MG63 (cell line): ENCODE measurements around the gene KRT9. TPM values are rescaled to one million over a fixed set of nuclear protein-coding genes. Genes with fewer than 3 reads are reported as not detected.
"Not testable (repeated sequence)": the region's sequence is repeated elsewhere in the genome, so short reads cannot be mapped to it uniquely, and the experiment has no call there.

Experiments
- DNase-seq: peaks from one replicate; pipeline ENCODE4 v3.0.0-alpha.2; 2020
- H3K27me3 ChIP-seq: fragments of 250-450 bp; sonication (Bioruptor Pico); 2 replicates; pipeline ENCODE4 v1.5.1; 2020; ENCODE audit warnings: mild to moderate bottlenecking, moderate library complexity
- H3K36me3 ChIP-seq: fragments of 250-450 bp; sonication (Bioruptor Pico); 2 replicates; pipeline ENCODE4 v1.5.1; 2020; ENCODE audit warnings: mild to moderate bottlenecking, moderate library complexity
- H3K4me3 ChIP-seq: fragments of 250-450 bp; sonication (Bioruptor Pico); 2 replicates; pipeline ENCODE4 v1.5.1; 2020; ENCODE audit warnings: mild to moderate bottlenecking, moderate library complexity
- H3K9me3 ChIP-seq: fragments of 250-450 bp; sonication (Bioruptor Pico); 2 replicates; pipeline ENCODE4 v1.5.1; 2020; ENCODE audit warnings: mild to moderate bottlenecking, moderate library complexity
- total RNA-seq: library from RNA; depleted of rRNA; stranded (reverse); fragments of >200 nt; shearing (Covaris generic); gene quantifications from 2 replicates; pipeline ENCODE4 v1.2.3, GENCODE V29; 2014; ENCODE audit warnings: low replicate concordance

KRT9 gene
- total RNA-seq, 1 experiment from 2014 or later, result not detected

- no peak overlapping the region for H3K4me3 ChIP-seq
- no peaks in the 10 kb centered on the region for H3K9me3 ChIP-seq
- no peaks in the 10 kb centered on the region for H3K27me3 ChIP-seq
- no peaks in the 10 kb centered on the region for H3K36me3 ChIP-seq
- DNase-seq, result no peak
Observed at GRCh38 chr17:41556306-41556705, 15.6 kb downstream of the KRT9 start.

GRCh38 chr17:41555105-41555887, 16.6 kb downstream of the KRT9 start:
- no peak for DNase-seq
- Histone ChIP-seq H3K9me3 (no peaks in the 10 kb centered on the region), H3K4me3 (no peak overlapping the region), H3K27me3 (no peaks in the 10 kb centered on the region), H3K36me3 (no peaks in the 10 kb centered on the region)

- Histone ChIP-seq H3K4me3 (no peak overlapping the region), H3K27me3 (no peaks in the 10 kb centered on the region), H3K36me3 (no peaks in the 10 kb centered on the region), H3K9me3 (no peaks in the 10 kb centered on the region)
- no peak for DNase-seq
Observed at GRCh38 chr17:41553987-41554680, 17.7 kb downstream of the KRT9 start.

- Histone ChIP-seq H3K36me3 (no peaks in the 10 kb centered on the region), H3K4me3 (no peak overlapping the region), H3K9me3 (no peaks in the 10 kb centered on the region), H3K27me3 (no peaks in the 10 kb centered on the region)
- peak; percentile 34 for DNase-seq
Observed at GRCh38 chr17:41553176-41553575, 18.7 kb downstream of the KRT9 start.

- no peak for DNase-seq
- Histone ChIP-seq H3K4me3 (no peak overlapping the region), H3K36me3 (no peaks in the 10 kb centered on the region), H3K27me3 (no peaks in the 10 kb centered on the region), H3K9me3 (no peaks in the 10 kb centered on the region)
Observed at GRCh38 chr17:41552455-41552854, 19.4 kb downstream of the KRT9 start.

GRCh38 chr17:41551365-41551764, 20.5 kb downstream of the KRT9 start:
- H3K27me3 ChIP-seq, result no peaks in the 10 kb centered on the region
- no peak overlapping the region for H3K4me3 ChIP-seq
- no peak for DNase-seq
- no peaks in the 10 kb centered on the region for H3K36me3 ChIP-seq
- 0 out of 2 replicates have a peak, but pooled peaks cover 2% of the 10 kb centered on the region for H3K9me3 ChIP-seq

GRCh38 chr17:41549596-41550039, 22.2 kb downstream of the KRT9 start:
- no peak for DNase-seq
- 0 out of 2 replicates have a peak, but pooled peaks cover 2% of the 10 kb centered on the region for H3K9me3 ChIP-seq
- no peak overlapping the region for H3K4me3 ChIP-seq
- no peaks in the 10 kb centered on the region for H3K36me3 ChIP-seq
- H3K27me3 ChIP-seq, result no peaks in the 10 kb centered on the region

GRCh38 chr17:41548844-41549595, 22.8 kb downstream of the KRT9 start:
- no peaks in the 10 kb centered on the region for H3K27me3 ChIP-seq
- no peak overlapping the region for H3K4me3 ChIP-seq
- H3K9me3 ChIP-seq, result 0 out of 2 replicates have a peak, but pooled peaks cover 2% of the 10 kb centered on the region
- peak; percentile 95 for DNase-seq
- H3K36me3 ChIP-seq, result no peaks in the 10 kb centered on the region

- Histone ChIP-seq H3K27me3 (no peaks in the 10 kb centered on the region), H3K9me3 (0 out of 2 replicates have a peak, but pooled peaks cover 2% of the 10 kb centered on the region), H3K4me3 (no peak overlapping the region), H3K36me3 (no peaks in the 10 kb centered on the region)
- DNase-seq, result peak; percentile 100
Observed at GRCh38 chr17:41547921-41548843, 23.7 kb downstream of the KRT9 start.

- no peaks in the 10 kb centered on the region for H3K27me3 ChIP-seq
- peak; percentile 74 for DNase-seq
- H3K36me3 ChIP-seq, result no peaks in the 10 kb centered on the region
- H3K9me3 ChIP-seq, result 0 out of 2 replicates have a peak, but pooled peaks cover 2% of the 10 kb centered on the region
- H3K4me3 ChIP-seq, result no peak overlapping the region
Observed at GRCh38 chr17:41547378-41547841, 24.4 kb downstream of the KRT9 start.

GRCh38 chr17:41546819-41547218, 25.0 kb downstream of the KRT9 start:
- Histone ChIP-seq H3K27me3 (no peaks in the 10 kb centered on the region), H3K9me3 (0 out of 2 replicates have a peak, but pooled peaks cover 2% of the 10 kb centered on the region), H3K4me3 (no peak overlapping the region), H3K36me3 (no peaks in the 10 kb centered on the region)
- no peak for DNase-seq

- no peak for DNase-seq
- no peaks in the 10 kb centered on the region for H3K27me3 ChIP-seq
- no peaks in the 10 kb centered on the region for H3K36me3 ChIP-seq
- H3K9me3 ChIP-seq, result 0 out of 2 replicates have a peak, but pooled peaks cover 2% of the 10 kb centered on the region
- no peak overlapping the region for H3K4me3 ChIP-seq
Observed at GRCh38 chr17:41545829-41546410, 25.9 kb downstream of the KRT9 start.

- Histone ChIP-seq H3K27me3 (no peaks in the 10 kb centered on the region), H3K9me3 (0 out of 2 replicates have a peak, but pooled peaks cover 2% of the 10 kb centered on the region), H3K36me3 (no peaks in the 10 kb centered on the region), H3K4me3 (no peak overlapping the region)
- no peak for DNase-seq
Observed at GRCh38 chr17:41544935-41545334, 26.9 kb downstream of the KRT9 start.

- no peak for DNase-seq
- H3K27me3 ChIP-seq, result no peaks in the 10 kb centered on the region
- H3K4me3 ChIP-seq, result no peak overlapping the region
- 0 out of 2 replicates have a peak, but pooled peaks cover 2% of the 10 kb centered on the region for H3K9me3 ChIP-seq
- H3K36me3 ChIP-seq, result no peaks in the 10 kb centered on the region
Observed at GRCh38 chr17:41544491-41544892, 27.4 kb downstream of the KRT9 start.

GRCh38 chr17:41542786-41543185, 29.1 kb downstream of the KRT9 start:
- DNase-seq, H3K36me3 ChIP-seq, H3K4me3 ChIP-seq, H3K9me3 ChIP-seq, H3K27me3 ChIP-seq: not testable (repeated sequence)
